MM.1S (cell line): ENCODE results near the gene LINC01488.

Experiments
- DNase-seq: peaks from one replicate; pipeline ENCODE4 v3.0.0-alpha.2; 2015
- H2AFZ ChIP-seq: fragments of 300-600 bp; sonication (generic); 2 replicates; pipeline ENCODE4 v1.6.0; 2016; ENCODE audit warnings: antibody characterized with exemption, low read length
- H3F3A ChIP-seq: fragments of 300-600 bp; sonication (generic); 2 replicates; pipeline ENCODE4 v1.6.1; 2016; ENCODE audit warnings: mild to moderate bottlenecking, antibody characterized with exemption, low read length, moderate library complexity, mixed read lengths; ENCODE audit not compliant: insufficient read depth
- H3K27ac ChIP-seq: fragments of 300-600 bp; sonication (generic); 2 replicates; pipeline ENCODE4 v1.5.1; 2016; ENCODE audit warnings: mild to moderate bottlenecking, low read length
- H3K27me3 ChIP-seq: fragments of 300-600 bp; sonication (generic); replicated peaks from 2 replicates; pipeline ENCODE4 v1.6.0; 2016; ENCODE audit warnings: low read length; ENCODE audit not compliant: insufficient read depth
- H3K36me3 ChIP-seq: fragments of 300-600 bp; sonication (generic); replicated peaks from 2 replicates; pipeline ENCODE4 v1.6.1; 2016; ENCODE audit warnings: mild to moderate bottlenecking, low read length, mixed read lengths; ENCODE audit not compliant: insufficient read depth
- H3K4me1 ChIP-seq: fragments of 300-600 bp; sonication (generic); 2 replicates; pipeline ENCODE4 v1.6.1; 2016; ENCODE audit warnings: low read length, mixed read lengths
- H3K4me2 ChIP-seq: fragments of 300-600 bp; sonication (generic); 2 replicates; pipeline ENCODE4 v1.6.0; 2016; ENCODE audit warnings: low read depth, low read length
- H3K4me3 ChIP-seq: fragments of 300-600 bp; sonication (generic); 2 replicates; pipeline ENCODE4 v1.5.1; 2016; ENCODE audit warnings: low read length, mixed read lengths
- H3K79me2 ChIP-seq: fragments of 300-600 bp; sonication (generic); 2 replicates; pipeline ENCODE4 v1.6.1; 2016; ENCODE audit warnings: mixed run types, low read length, mixed read lengths
- H3K9ac ChIP-seq: fragments of 300-600 bp; sonication (generic); 2 replicates; pipeline ENCODE4 v1.6.1; 2016; ENCODE audit warnings: low read length, mixed read lengths
- H3K9me2 ChIP-seq: fragments of 300-600 bp; sonication (generic); replicated peaks from 2 replicates; pipeline ENCODE4 v1.6.1; 2016; ENCODE audit warnings: mild to moderate bottlenecking, low read length, mixed read lengths; ENCODE audit not compliant: insufficient read depth
- H3K9me3 ChIP-seq: fragments of 300-600 bp; sonication (generic); replicated peaks from 2 replicates; pipeline ENCODE4 v1.6.1; 2016; ENCODE audit warnings: mild to moderate bottlenecking, low read length, mixed read lengths; ENCODE audit not compliant: insufficient read depth
- H4K20me1 ChIP-seq: fragments of 300-600 bp; sonication (generic); 2 replicates; pipeline ENCODE4 v1.6.1; 2016; ENCODE audit warnings: mild to moderate bottlenecking, low read length, moderate library complexity, mixed read lengths; ENCODE audit not compliant: insufficient read depth
- CTCF ChIP-seq: fragments of 300-600 bp; sonication (generic); IDR thresholded peaks from 2 replicates; pipeline ENCODE4 v1.5.1; 2016; ENCODE audit warnings: antibody characterized with exemption, low read length, mixed read lengths
- EZH2 ChIP-seq: fragments of 300-600 bp; sonication (generic); optimal IDR thresholded peaks from 2 replicates; pipeline ENCODE3; 2017; ENCODE audit warnings: low read depth, mild to moderate bottlenecking, antibody characterized with exemption, low read length, mixed read lengths
- EZH2phosphoT487 ChIP-seq: fragments of 300-600 bp; sonication (generic); IDR thresholded peaks from 2 replicates; pipeline ENCODE4 v1.6.1; 2018; ENCODE audit warnings: antibody characterized with exemption, low read length

The LINC01488 gene

GRCh38 chr11:69451289-69451688 lies 30.2 kb upstream of the LINC01488 start:
- no peaks in the 10 kb centered on the region for H3K36me3 ChIP-seq
- no peak overlapping the region for H3K4me2 ChIP-seq

DNA sequence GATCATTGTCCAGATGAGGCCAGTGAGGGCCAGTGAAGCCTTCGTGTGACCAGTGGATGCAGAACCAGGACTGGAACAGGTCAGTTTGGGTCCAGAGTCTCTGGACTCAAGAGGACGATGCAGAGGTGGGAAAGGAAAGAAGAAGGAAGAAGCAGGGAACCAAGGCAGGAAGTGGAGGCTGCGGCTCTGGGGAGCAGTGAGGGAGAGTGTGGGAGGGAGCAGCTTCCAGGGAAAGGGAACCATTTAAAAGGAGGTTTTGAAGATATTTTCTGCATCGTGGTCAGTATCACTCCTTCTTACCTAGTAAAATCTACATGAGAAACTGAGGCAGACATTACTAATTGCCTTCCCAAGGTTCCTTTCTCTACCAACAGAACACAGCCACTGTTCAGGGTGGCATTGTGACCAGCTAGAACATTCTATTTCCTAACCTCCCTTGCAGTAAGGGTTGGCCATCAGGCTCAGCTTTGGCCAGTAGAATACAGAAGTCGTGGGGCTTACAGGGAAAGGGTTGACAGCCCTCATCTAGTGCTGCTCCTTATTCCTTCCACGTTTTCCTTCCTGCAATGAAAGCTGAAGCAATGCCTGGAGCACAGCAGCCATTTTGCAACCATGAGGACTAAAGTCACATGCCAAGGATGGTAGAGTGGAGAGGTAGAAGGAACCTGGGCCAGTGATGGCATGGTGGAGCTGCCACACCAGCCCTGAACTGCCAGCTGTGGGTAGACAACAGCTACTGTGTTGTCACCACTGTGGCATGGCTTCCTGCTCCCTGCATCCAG lies 29.1 kb upstream of the LINC01488 start:
- H3K9me2 ChIP-seq = no peaks in the 10 kb centered on the region
- H3K79me2 ChIP-seq = no peaks in the 10 kb centered on the region
- no peaks in the 10 kb centered on the region for H3F3A ChIP-seq
- no peak overlapping the region for H2AFZ ChIP-seq
- no peak overlapping the region for H3K27ac ChIP-seq
- H3K27me3 ChIP-seq = peaks cover 38% of the 10 kb centered on the region
- H3K4me2 ChIP-seq = no peak overlapping the region
- no peaks in the 10 kb centered on the region for H3K4me1 ChIP-seq
- no peak for TF ChIP-seq CTCF
- no peak for TF ChIP-seq EZH2
- TF ChIP-seq EZH2phosphoT487 = no peak
- H3K9ac ChIP-seq = no peak overlapping the region
- DNase-seq = no peak
- no peaks in the 10 kb centered on the region for H3K9me3 ChIP-seq
- H3K4me3 ChIP-seq = no peak overlapping the region
- no peaks in the 10 kb centered on the region for H4K20me1 ChIP-seq
- no peaks in the 10 kb centered on the region for H3K36me3 ChIP-seq

More at GRCh38 chr11:69451289-69451688, 30.2 kb upstream of the LINC01488 start:
- H3K79me2 ChIP-seq = no peaks in the 10 kb centered on the region
- peaks cover 37% of the 10 kb centered on the region for H3K27me3 ChIP-seq
- no peak for DNase-seq
- no peaks in the 10 kb centered on the region for H3K9me2 ChIP-seq
- no peaks in the 10 kb centered on the region for H3K4me1 ChIP-seq
- no peaks in the 10 kb centered on the region for H3F3A ChIP-seq
- no peak overlapping the region for H2AFZ ChIP-seq
- H3K27ac ChIP-seq = no peak overlapping the region
- TF ChIP-seq EZH2phosphoT487 (no peak), CTCF (no peak), EZH2 (no peak)
- no peak overlapping the region for H3K4me3 ChIP-seq
- no peaks in the 10 kb centered on the region for H4K20me1 ChIP-seq
- no peaks in the 10 kb centered on the region for H3K9me3 ChIP-seq
- H3K9ac ChIP-seq = no peak overlapping the region

DNA sequence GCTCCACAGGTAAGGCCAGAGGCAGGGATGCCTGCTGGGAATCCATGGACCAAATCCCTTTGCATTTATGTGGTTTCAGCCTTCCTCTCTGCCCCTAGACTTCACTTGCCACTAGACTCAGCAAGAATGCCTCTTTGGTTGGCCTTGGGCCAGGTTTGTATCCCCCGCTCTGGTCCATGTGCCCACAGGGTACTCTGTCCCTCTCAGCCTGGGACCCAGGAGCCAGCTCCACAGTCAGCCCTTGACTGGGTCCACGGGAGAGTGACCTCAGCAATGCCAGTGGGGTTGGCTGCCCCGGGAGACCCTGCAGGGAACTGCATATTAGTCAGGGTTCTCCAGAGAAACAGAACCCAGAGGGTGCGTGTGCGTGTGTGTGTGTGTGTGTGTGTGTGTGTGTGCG lies 28.3 kb upstream of the LINC01488 start:
- H3K9me3 ChIP-seq = no peaks in the 10 kb centered on the region
- no peak overlapping the region for H2AFZ ChIP-seq
- peaks cover 44% of the 10 kb centered on the region for H3K27me3 ChIP-seq
- no peak overlapping the region for H3K9ac ChIP-seq
- no peaks in the 10 kb centered on the region for H3K36me3 ChIP-seq
- no peaks in the 10 kb centered on the region for H3F3A ChIP-seq
- no peak for DNase-seq
- H3K79me2 ChIP-seq = no peaks in the 10 kb centered on the region
- no peaks in the 10 kb centered on the region for H3K9me2 ChIP-seq
- H3K4me2 ChIP-seq = no peak overlapping the region
- H3K4me3 ChIP-seq = no peak overlapping the region
- no peak for TF ChIP-seq EZH2
- no peak for TF ChIP-seq CTCF
- TF ChIP-seq EZH2phosphoT487 = no peak
- H3K4me1 ChIP-seq = no peaks in the 10 kb centered on the region
- H4K20me1 ChIP-seq = no peaks in the 10 kb centered on the region
- no peak overlapping the region for H3K27ac ChIP-seq
